Heart left ventricle (tissue), 13 donors: ENCODE measurements around the gene ZNF319.

Source experiments
- CTCF ChIP-seq, 12 donors: fragments of 200-600 bp; sonication (generic) in 4 of 12; IDR thresholded peaks; one replicate each; pipeline versions ENCODE4 v1.5.0 to v1.8.0; 2018 to 2022; ENCODE audit warnings: antibody characterized with exemption in 12 of 12, mild to moderate bottlenecking in 5 of 12
- POLR2A ChIP-seq, 2 donors: fragments of 450-650 bp; IDR thresholded peaks; one replicate each; pipeline ENCODE4 v1.6.1; 2017; ENCODE audit warnings: antibody characterized with exemption in 2 of 2, mild to moderate bottlenecking in 2 of 2, moderate library complexity in 2 of 2
- donor health status: ischemic (EF 13 %, LVEDD 7.1; RV severe dilation, severe dysfunction).
- donor health status: DM: no; HTN: yes; CAD: no.
- donor health status: DM: no; HTN: no; CAD: no.
- donor health status: ischemic (EF 25% LVEDD 6.9; RV normal size, moderate dysfunction).
- donor health status: ischemic (EF 25% LVEDD 5.7; RV mildly dilated, moderate dysfunction).
- donor health status: ischemic (EF 35%, LVEDD 5.7; RV mildly dilated, moderate dysfunction).
- donor health status: nonischemic (EF 11% LVEDD 7.7; RV severe dilation, severe dysfunction).
- donor health status: DM: yes; HTN: yes; CAD: no.
- donor health status: PGD.
- donor health status: ischemic (EF 29% LVEDD 5.4; RV normal size, mild dysfunction).
- donor health status: nonischemic (EF 23%, LVEDD 6.1; RV moderate dilation, normal function).

DNA sequence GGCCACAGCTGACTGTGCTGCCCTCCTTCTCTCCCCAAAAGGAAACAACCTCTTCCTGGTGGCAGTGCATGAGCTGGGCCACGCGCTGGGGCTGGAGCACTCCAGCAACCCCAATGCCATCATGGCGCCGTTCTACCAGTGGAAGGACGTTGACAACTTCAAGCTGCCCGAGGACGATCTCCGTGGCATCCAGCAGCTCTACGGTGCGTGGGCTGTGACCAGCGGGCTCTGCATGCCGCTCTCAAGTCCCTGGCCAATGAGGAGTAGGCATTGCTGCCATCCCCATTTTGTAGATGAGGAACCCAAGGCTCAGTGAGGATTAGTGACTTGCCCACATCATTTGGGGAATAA is 40.0 kb upstream of the ZNF319 start:
- TF ChIP-seq CTCF (IDR thresholded peaks at IDR 0.05) (no peak), POLR2A (IDR thresholded peaks at IDR 0.05) (no peak)
